ENCODE data around the gene ERICH3. TPM values are rescaled to one million over a fixed set of nuclear protein-coding genes. Genes with fewer than 3 reads are reported as not detected.

ERICH3 gene
- total RNA-seq, 1 experiment from 2014 or later, result not detected

GRCh38 chr1:74716822-74717221 is 43.2 kb upstream of the ERICH3 start:
- Histone ChIP-seq H3K36me3 (ENCODE audit: control insufficient read depth, insufficient read depth, low read length) (no peaks in the 10 kb centered on the region; the same call in 1 of the 2 replicates), H3K9me3 (no peaks in the 10 kb centered on the region), H3K4me1 (no peaks in the 10 kb centered on the region; the same call in 1 of the 2 replicates), H3K4me3 (ENCODE audit: low read depth, low read length) (no peak overlapping the region), H3K27me3 (replicated peaks; ENCODE audit: control insufficient read depth, insufficient read depth, low read length) (no peaks in the 10 kb centered on the region)
- no peak overlapping the region for H3K4me3 Mint-ChIP-seq (ENCODE audit: unreplicated experiment)
- no TSS peak for BruUV-seq (replicated peaks)
- H3K36me3 Mint-ChIP-seq (ENCODE audit: insufficient read depth, unreplicated experiment), result peaks cover 16% of the 10 kb centered on the region
- CTCF ChIA-PET, result no interaction called here
- H3K4me1 Mint-ChIP-seq (ENCODE audit: low read depth, unreplicated experiment), result no peaks in the 10 kb centered on the region
- H3K27ac Mint-ChIP-seq (ENCODE audit: unreplicated experiment), result no peak overlapping the region
- TF ChIP-seq CTCF (IDR thresholded peaks at IDR 0.05; ENCODE audit: insufficient read depth in 1 of 2, low read depth in 1 of 2, low read length in 1 of 2, severe bottlenecking in 1 of 2, unreplicated experiment in 1 of 2), result no peak
- DNase-seq, result no peak
- no peaks in the 10 kb centered on the region for H3K27me3 Mint-ChIP-seq (ENCODE audit: insufficient read depth, unreplicated experiment)
- intact Hi-C loops (cut with micrococcal nuclease; ENCODE audit: unreplicated experiment), result no loop called here
- POLR2A ChIA-PET, result no interaction called here
- H3K9me3 Mint-ChIP-seq (ENCODE audit: unreplicated experiment), result no peaks in the 10 kb centered on the region

GRCh38 chr1:74715806-74716205 is 42.2 kb upstream of the ERICH3 start:
- no peaks in the 10 kb centered on the region; the same call in 1 of the 2 replicates for H3K4me1 ChIP-seq
- H3K27me3 ChIP-seq (replicated peaks; ENCODE audit: control insufficient read depth, insufficient read depth, low read length), result no peaks in the 10 kb centered on the region
- H3K4me3 ChIP-seq (ENCODE audit: low read depth, low read length), result no peak overlapping the region
- H3K9me3 ChIP-seq, result no peaks in the 10 kb centered on the region
- Mint-ChIP-seq H3K27me3 (ENCODE audit: insufficient read depth, unreplicated experiment) (no peaks in the 10 kb centered on the region), H3K4me3 (ENCODE audit: unreplicated experiment) (no peak overlapping the region), H3K27ac (ENCODE audit: unreplicated experiment) (no peak overlapping the region), H3K36me3 (ENCODE audit: insufficient read depth, unreplicated experiment) (peaks cover 19% of the 10 kb centered on the region), H3K4me1 (ENCODE audit: low read depth, unreplicated experiment) (no peaks in the 10 kb centered on the region), H3K9me3 (ENCODE audit: unreplicated experiment) (no peaks in the 10 kb centered on the region)
- no TSS peak for BruUV-seq (replicated peaks)
- DNase-seq, result no peak
- intact Hi-C loops (cut with micrococcal nuclease; ENCODE audit: unreplicated experiment), result no loop called here
- CTCF ChIA-PET, result no interaction called here
- no peaks in the 10 kb centered on the region; the same call in 1 of the 2 replicates for H3K36me3 ChIP-seq (ENCODE audit: control insufficient read depth, insufficient read depth, low read length)
- POLR2A ChIA-PET, result no interaction called here
- TF ChIP-seq CTCF (IDR thresholded peaks at IDR 0.05; ENCODE audit: insufficient read depth in 1 of 2, low read depth in 1 of 2, low read length in 1 of 2, severe bottlenecking in 1 of 2, unreplicated experiment in 1 of 2), result no peak

GRCh38 chr1:74715236-74715502 is 41.6 kb upstream of the ERICH3 start:
- Histone ChIP-seq H3K4me3 (ENCODE audit: low read depth, low read length) (no peak overlapping the region), H3K9me3 (no peaks in the 10 kb centered on the region), H3K36me3 (ENCODE audit: control insufficient read depth, insufficient read depth, low read length) (no peaks in the 10 kb centered on the region; the same call in 1 of the 2 replicates), H3K4me1 (no peaks in the 10 kb centered on the region; the same call in 1 of the 2 replicates), H3K27me3 (replicated peaks; ENCODE audit: control insufficient read depth, insufficient read depth, low read length) (no peaks in the 10 kb centered on the region)
- TF ChIP-seq CTCF (IDR thresholded peaks at IDR 0.05; ENCODE audit: insufficient read depth in 1 of 2, low read depth in 1 of 2, low read length in 1 of 2, severe bottlenecking in 1 of 2, unreplicated experiment in 1 of 2), result no peak
- BruUV-seq (replicated peaks), result no TSS peak
- H3K9me3 Mint-ChIP-seq (ENCODE audit: unreplicated experiment), result no peaks in the 10 kb centered on the region
- ChIA-PET POLR2A (no interaction called here), CTCF (no interaction called here)
- DNase-seq, result no peak
- intact Hi-C loops (cut with micrococcal nuclease; ENCODE audit: unreplicated experiment), result no loop called here
- H3K4me3 Mint-ChIP-seq (ENCODE audit: unreplicated experiment), result no peak overlapping the region
- no peaks in the 10 kb centered on the region for H3K27me3 Mint-ChIP-seq (ENCODE audit: insufficient read depth, unreplicated experiment)
- no peaks in the 10 kb centered on the region for H3K4me1 Mint-ChIP-seq (ENCODE audit: low read depth, unreplicated experiment)
- H3K36me3 Mint-ChIP-seq (ENCODE audit: insufficient read depth, unreplicated experiment), result peaks cover 16% of the 10 kb centered on the region
- H3K27ac Mint-ChIP-seq (ENCODE audit: unreplicated experiment), result no peak overlapping the region
